Neural cell (in vitro differentiated cells): Measurements from ENCODE around the gene PFKFB3. TPM values are rescaled to one million over a fixed set of nuclear protein-coding genes. Genes with fewer than 3 reads are reported as not detected.

ENCODE experiments used
- H2AFZ ChIP-seq: fragments of 200-600, 300-800 bp; sonication (generic), shearing (Covaris generic); 2 replicates; pipeline ENCODE4 v1.6.0; 2014; ENCODE audit warnings: low read depth, mild to moderate bottlenecking, antibody characterized with exemption, low read length, moderate library complexity
- H3F3A ChIP-seq: fragments of 200-600 bp; shearing (Covaris generic); 2 replicates; pipeline ENCODE4 v1.6.1; 2016; ENCODE audit warnings: mild to moderate bottlenecking, moderate library complexity, mixed read lengths, antibody characterized with exemption, low read length; ENCODE audit not compliant: insufficient read depth, poor library complexity, severe bottlenecking
- H3K27ac ChIP-seq: fragments of 200-600, 300-800 bp; sonication (generic), shearing (Covaris generic); 2 replicates; pipeline ENCODE4 v1.5.1; 2014; ENCODE audit warnings: mild to moderate bottlenecking, low read length, moderate library complexity
- H3K27me3 ChIP-seq: fragments of 300-800, 200-600 bp; sonication (generic), shearing (Covaris generic); 2 replicates; pipeline ENCODE4 v1.6.0; 2014; ENCODE audit warnings: mild to moderate bottlenecking, low read depth, low read length, moderate library complexity; ENCODE audit not compliant: insufficient read depth
- H3K36me3 ChIP-seq: fragments of 300-800, 200-600 bp; sonication (generic), shearing (Covaris generic); 2 replicates; pipeline ENCODE4 v1.5.1; 2014; ENCODE audit warnings: mild to moderate bottlenecking, antibody characterized with exemption, low read length, moderate library complexity; ENCODE audit not compliant: insufficient read depth
- H3K4me2 ChIP-seq: fragments of 300-800, 200-600 bp; sonication (generic), shearing (Covaris generic); 2 replicates; pipeline ENCODE4 v1.6.0; 2014; ENCODE audit warnings: mild to moderate bottlenecking, low read length
- H3K4me3 ChIP-seq: fragments of 300-800, 200-600 bp; sonication (generic), shearing (Covaris generic); 2 replicates; pipeline ENCODE4 v1.5.1; 2014; ENCODE audit warnings: mild to moderate bottlenecking, low read length, moderate library complexity
- H3K79me2 ChIP-seq: fragments of 200-600 bp; shearing (Covaris generic); replicated peaks from 2 replicates; pipeline ENCODE4 v1.6.0; 2014; ENCODE audit warnings: mild to moderate bottlenecking, low read length, moderate library complexity; ENCODE audit not compliant: insufficient read depth
- H3K9ac ChIP-seq: fragments of 300-800, 200-600 bp; sonication (generic), shearing (Covaris generic); 2 replicates; pipeline ENCODE4 v1.6.1; 2016; ENCODE audit warnings: mild to moderate bottlenecking, low read length, mixed read lengths
- H3K9me2 ChIP-seq: fragments of 200-600 bp; shearing (Covaris generic); 2 replicates; pipeline ENCODE4 v1.6.1; 2016; ENCODE audit warnings: mild to moderate bottlenecking, low read length, mixed read lengths; ENCODE audit not compliant: insufficient read depth
- H3K9me3 ChIP-seq: fragments of 200-600, 300-800 bp; sonication (generic), shearing (Covaris generic); 2 replicates; pipeline ENCODE4 v1.6.1; 2016; ENCODE audit warnings: mild to moderate bottlenecking, mixed run types, low read length, moderate library complexity, mixed read lengths
- H4K20me1 ChIP-seq: fragments of 200-600 bp; shearing (Covaris generic); 2 replicates; pipeline ENCODE4 v1.6.1; 2016; ENCODE audit warnings: mild to moderate bottlenecking, mixed run types; ENCODE audit not compliant: insufficient read depth
- EZH2 ChIP-seq: fragments of 200-600, 300-800 bp; shearing (Covaris generic), sonication (generic); IDR thresholded peaks from 2 replicates; pipeline ENCODE4 v1.6.1; 2014; ENCODE audit warnings: antibody characterized with exemption, low read length, borderline replicate concordance, mild to moderate bottlenecking; ENCODE audit not compliant: insufficient read depth, poor library complexity, severe bottlenecking
- MXI1 ChIP-seq: fragments of 450-650 bp; conservative IDR thresholded peaks from 2 replicates; pipeline ENCODE4 v1.6.1; 2014; ENCODE audit warnings: antibody characterized with exemption, mild to moderate bottlenecking; ENCODE audit not compliant: poor library complexity, severe bottlenecking
- POLR2AphosphoS5 ChIP-seq: IDR thresholded peaks from 2 replicates; pipeline ENCODE4 v1.6.1; 2012
- SMC3 ChIP-seq: fragments of 450-650 bp; conservative IDR thresholded peaks from 2 replicates; pipeline ENCODE4 v1.6.1; 2014; ENCODE audit warnings: antibody characterized with exemption, mild to moderate bottlenecking, moderate library complexity; ENCODE audit not compliant: poor library complexity
- polyA plus RNA-seq: library from polyadenylated mRNA; depleted of rRNA; stranded (reverse); fragments of >200 nt; gene quantifications from 2 replicates; pipeline ENCODE4 v1.2.3, GENCODE V29; 2014
- TF ChIP-seq, protein P1 (sequence below): IDR thresholded peaks from 2 replicates; pipeline ENCODE4 v1.6.1; 2012; ENCODE audit warnings: borderline replicate concordance
- TF ChIP-seq, protein P2 (sequence below): fragments of 450-650 bp; IDR thresholded peaks from 2 replicates; pipeline ENCODE4 v1.5.1; 2014; ENCODE audit warnings: antibody characterized with exemption, mild to moderate bottlenecking, moderate library complexity; ENCODE audit not compliant: poor library complexity, severe bottlenecking

The PFKFB3 gene
- polyA plus RNA-seq, 1 donor from 2014 or later = 33.4 TPM

DNA sequence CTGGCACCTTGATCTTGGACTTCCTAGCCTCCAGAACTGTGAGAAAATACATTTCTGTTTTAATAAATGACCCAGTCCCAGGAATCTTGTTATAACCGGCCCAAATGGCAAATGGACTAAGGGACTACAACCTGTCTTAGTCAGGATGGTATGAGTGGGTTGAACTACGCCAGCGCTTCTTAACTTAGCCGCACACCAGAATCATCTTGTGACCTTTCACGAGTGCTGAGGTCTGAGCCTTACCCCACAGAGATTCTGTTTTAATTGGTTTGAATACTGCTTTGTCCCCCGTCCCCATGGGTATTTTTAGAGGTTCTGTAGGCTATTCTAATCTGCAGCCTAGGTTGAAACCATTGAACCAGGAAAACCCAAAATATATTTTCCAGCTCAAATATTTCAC lies 48.0 kb downstream of the PFKFB3 start:
- Histone ChIP-seq H3K27ac (no peak overlapping the region), H2AFZ (no peak overlapping the region), H3K9me2 (no peaks in the 10 kb centered on the region), H3K79me2 (no peaks in the 10 kb centered on the region), H3K9ac (no peak overlapping the region), H3K4me3 (no peak overlapping the region), H3K27me3 (no peaks in the 10 kb centered on the region), H4K20me1 (no peaks in the 10 kb centered on the region), H3K9me3 (no peaks in the 10 kb centered on the region), H3F3A (no peaks in the 10 kb centered on the region), H3K4me2 (no peak overlapping the region), H3K36me3 (no peaks in the 10 kb centered on the region)
- TF ChIP-seq POLR2AphosphoS5 = no peak
- TF ChIP-seq SMC3 = no peak
- TF ChIP-seq, protein P1, sequence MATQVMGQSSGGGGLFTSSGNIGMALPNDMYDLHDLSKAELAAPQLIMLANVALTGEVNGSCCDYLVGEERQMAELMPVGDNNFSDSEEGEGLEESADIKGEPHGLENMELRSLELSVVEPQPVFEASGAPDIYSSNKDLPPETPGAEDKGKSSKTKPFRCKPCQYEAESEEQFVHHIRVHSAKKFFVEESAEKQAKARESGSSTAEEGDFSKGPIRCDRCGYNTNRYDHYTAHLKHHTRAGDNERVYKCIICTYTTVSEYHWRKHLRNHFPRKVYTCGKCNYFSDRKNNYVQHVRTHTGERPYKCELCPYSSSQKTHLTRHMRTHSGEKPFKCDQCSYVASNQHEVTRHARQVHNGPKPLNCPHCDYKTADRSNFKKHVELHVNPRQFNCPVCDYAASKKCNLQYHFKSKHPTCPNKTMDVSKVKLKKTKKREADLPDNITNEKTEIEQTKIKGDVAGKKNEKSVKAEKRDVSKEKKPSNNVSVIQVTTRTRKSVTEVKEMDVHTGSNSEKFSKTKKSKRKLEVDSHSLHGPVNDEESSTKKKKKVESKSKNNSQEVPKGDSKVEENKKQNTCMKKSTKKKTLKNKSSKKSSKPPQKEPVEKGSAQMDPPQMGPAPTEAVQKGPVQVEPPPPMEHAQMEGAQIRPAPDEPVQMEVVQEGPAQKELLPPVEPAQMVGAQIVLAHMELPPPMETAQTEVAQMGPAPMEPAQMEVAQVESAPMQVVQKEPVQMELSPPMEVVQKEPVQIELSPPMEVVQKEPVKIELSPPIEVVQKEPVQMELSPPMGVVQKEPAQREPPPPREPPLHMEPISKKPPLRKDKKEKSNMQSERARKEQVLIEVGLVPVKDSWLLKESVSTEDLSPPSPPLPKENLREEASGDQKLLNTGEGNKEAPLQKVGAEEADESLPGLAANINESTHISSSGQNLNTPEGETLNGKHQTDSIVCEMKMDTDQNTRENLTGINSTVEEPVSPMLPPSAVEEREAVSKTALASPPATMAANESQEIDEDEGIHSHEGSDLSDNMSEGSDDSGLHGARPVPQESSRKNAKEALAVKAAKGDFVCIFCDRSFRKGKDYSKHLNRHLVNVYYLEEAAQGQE = no peak

DNA sequence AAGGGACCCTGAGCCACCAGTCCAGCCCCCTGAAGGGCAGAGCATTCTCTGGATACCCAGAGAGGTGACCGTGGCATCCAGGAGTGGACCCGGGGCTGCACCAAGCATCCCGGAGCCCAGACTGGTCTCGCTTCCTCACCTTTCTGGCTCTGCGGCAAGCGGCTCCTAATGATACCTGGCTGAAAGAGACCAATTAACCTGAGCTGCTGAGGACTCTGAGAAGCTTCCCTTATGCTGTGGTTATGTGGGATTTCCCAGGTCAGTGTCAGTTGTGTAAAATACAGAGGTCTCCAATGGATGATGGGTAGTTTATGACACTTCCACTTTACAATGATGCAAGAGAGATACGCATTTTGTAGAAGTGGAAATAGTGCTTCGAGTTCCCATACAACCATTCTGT lies 51.5 kb downstream of the PFKFB3 start:
- no peaks in the 10 kb centered on the region for H3F3A ChIP-seq
- no peak overlapping the region for H2AFZ ChIP-seq
- H3K27me3 ChIP-seq = no peaks in the 10 kb centered on the region
- H4K20me1 ChIP-seq = no peaks in the 10 kb centered on the region
- TF ChIP-seq, protein P2, sequence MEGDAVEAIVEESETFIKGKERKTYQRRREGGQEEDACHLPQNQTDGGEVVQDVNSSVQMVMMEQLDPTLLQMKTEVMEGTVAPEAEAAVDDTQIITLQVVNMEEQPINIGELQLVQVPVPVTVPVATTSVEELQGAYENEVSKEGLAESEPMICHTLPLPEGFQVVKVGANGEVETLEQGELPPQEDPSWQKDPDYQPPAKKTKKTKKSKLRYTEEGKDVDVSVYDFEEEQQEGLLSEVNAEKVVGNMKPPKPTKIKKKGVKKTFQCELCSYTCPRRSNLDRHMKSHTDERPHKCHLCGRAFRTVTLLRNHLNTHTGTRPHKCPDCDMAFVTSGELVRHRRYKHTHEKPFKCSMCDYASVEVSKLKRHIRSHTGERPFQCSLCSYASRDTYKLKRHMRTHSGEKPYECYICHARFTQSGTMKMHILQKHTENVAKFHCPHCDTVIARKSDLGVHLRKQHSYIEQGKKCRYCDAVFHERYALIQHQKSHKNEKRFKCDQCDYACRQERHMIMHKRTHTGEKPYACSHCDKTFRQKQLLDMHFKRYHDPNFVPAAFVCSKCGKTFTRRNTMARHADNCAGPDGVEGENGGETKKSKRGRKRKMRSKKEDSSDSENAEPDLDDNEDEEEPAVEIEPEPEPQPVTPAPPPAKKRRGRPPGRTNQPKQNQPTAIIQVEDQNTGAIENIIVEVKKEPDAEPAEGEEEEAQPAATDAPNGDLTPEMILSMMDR = no peak
- TF ChIP-seq, protein P1 = no peak
- TF ChIP-seq MXI1 (no peak), EZH2 (no peak)
- H3K79me2 ChIP-seq = no peaks in the 10 kb centered on the region
- no peak overlapping the region for H3K9ac ChIP-seq
- H3K4me2 ChIP-seq = no peak overlapping the region
- H3K36me3 ChIP-seq = no peaks in the 10 kb centered on the region
- H3K4me3 ChIP-seq = no peak overlapping the region
- no peaks in the 10 kb centered on the region for H3K9me3 ChIP-seq
- no peak overlapping the region for H3K27ac ChIP-seq
- H3K9me2 ChIP-seq = no peaks in the 10 kb centered on the region
